GM12872 (cell line): ENCODE data around the gene RFTN1.

Source experiments
- CTCF ChIP-seq: IDR thresholded peaks from 3 replicates; pipeline ENCODE4 v1.5.1; 2011; ENCODE audit warnings: low read depth, mild to moderate bottlenecking, low read length, moderate library complexity; ENCODE audit not compliant: insufficient read depth

RFTN1 gene

DNA sequence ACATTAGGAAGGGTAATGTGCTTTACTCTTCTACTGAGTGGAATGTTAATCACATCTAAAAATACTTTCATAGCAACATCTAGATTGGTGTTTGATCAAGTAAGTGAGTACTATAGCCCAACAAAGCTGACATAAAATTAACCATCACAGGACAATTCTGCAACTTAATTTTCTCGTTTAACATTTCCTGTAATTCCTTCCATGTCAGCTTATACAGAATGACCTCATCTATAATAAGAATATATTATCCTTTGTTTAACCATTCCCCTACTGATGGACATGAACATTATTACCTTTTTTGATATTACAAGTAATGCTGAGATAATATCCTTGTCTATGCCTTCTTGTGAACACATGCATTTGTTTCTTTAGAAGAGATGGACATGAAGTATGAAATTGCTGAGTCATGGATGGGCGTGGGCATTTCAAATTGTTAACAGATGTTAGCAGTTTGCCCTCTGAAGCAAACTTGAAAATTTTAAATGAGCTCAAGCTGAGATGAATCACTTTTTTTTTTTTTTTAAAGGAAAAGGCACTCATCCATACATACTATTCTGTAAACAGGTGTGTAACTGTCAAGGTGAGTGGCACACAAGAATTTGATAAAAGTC, 163.4 kb downstream of the RFTN1 start:
- TF ChIP-seq CTCF = no peak

- TF ChIP-seq CTCF = no peak
Observed at GRCh38 chr3:16347548-16347947, 166.0 kb downstream of the RFTN1 start.

GRCh38 chr3:16346413-16347081, 167.0 kb downstream of the RFTN1 start:
- TF ChIP-seq CTCF = no peak

GRCh38 chr3:16343101-16343500, 170.4 kb downstream of the RFTN1 start:
- TF ChIP-seq CTCF = no peak

DNA sequence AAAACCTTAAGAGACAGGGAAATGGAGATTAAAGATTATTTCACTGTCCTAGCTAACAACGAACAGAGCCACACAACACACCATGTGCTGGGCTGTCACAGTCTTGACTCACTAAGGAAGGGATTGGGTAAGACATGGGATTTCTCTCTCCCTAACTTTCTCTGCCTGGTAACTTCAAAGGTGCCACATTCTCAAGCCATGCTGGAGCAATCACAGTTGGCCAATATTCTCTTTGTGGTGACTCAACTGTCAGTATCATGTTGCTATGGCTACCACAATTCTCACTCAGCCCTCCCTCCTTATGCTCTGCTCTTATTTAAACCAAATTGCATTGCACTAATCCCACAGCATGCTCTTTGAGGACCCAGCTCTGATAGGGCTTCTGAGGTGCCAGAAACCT, 174.5 kb downstream of the RFTN1 start:
- no peak for TF ChIP-seq CTCF

GRCh38 chr3:16337856-16338540, 175.5 kb downstream of the RFTN1 start:
- no peak for TF ChIP-seq CTCF

GRCh38 chr3:16336825-16337224, 176.7 kb downstream of the RFTN1 start:
- TF ChIP-seq CTCF = no peak
